GM18526 (cell line): ENCODE results near the gene SF3A2.

Experiments used
- POLR2A ChIP-seq: IDR thresholded peaks from 3 replicates; pipeline ENCODE4 v1.6.1; 2011; ENCODE audit not compliant: insufficient read length; ENCODE audit errors: extremely low read depth

Gene SF3A2

GRCh38 chr19:2229103-2230032 lies 7.3 kb upstream of the SF3A2 start:
- no peak for TF ChIP-seq POLR2A

- no peak for TF ChIP-seq POLR2A
These were observed 6.5 kb upstream of the SF3A2 start for GRCh38 chr19:2230033-2230531.

- TF ChIP-seq POLR2A, result no peak
These were observed 5.7 kb upstream of the SF3A2 start for GRCh38 chr19:2230807-2231533.

GRCh38 chr19:2231621-2232221 lies 4.9 kb upstream of the SF3A2 start:
- TF ChIP-seq POLR2A, result peak; percentile 28

- TF ChIP-seq POLR2A, result no peak
These were observed 4.1 kb upstream of the SF3A2 start for GRCh38 chr19:2232286-2233151.

GRCh38 chr19:2233601-2234280 lies 2.9 kb upstream of the SF3A2 start:
- TF ChIP-seq POLR2A, result no peak

- TF ChIP-seq POLR2A, result no peak
These were observed 1.6 kb upstream of the SF3A2 start for GRCh38 chr19:2234996-2235380.

- no peak for TF ChIP-seq POLR2A
These were observed 1.1 kb upstream of the SF3A2 start for GRCh38 chr19:2235381-2236063.

- TF ChIP-seq POLR2A, result peak; percentile 72
These were observed 635 bp upstream of the SF3A2 start for GRCh38 chr19:2236064-2236313.

GRCh38 chr19:2237051-2237868 lies 636 bp downstream of the SF3A2 start:
- no peak for TF ChIP-seq POLR2A

- TF ChIP-seq POLR2A, result no peak
These were observed 1.2 kb downstream of the SF3A2 start for GRCh38 chr19:2237869-2238153.

- no peak for TF ChIP-seq POLR2A
These were observed 2.5 kb downstream of the SF3A2 start for GRCh38 chr19:2239173-2239572.

GRCh38 chr19:2239771-2240770 lies 3.4 kb downstream of the SF3A2 start:
- no peak for TF ChIP-seq POLR2A
